Activated CD4-positive, CD25-positive, alpha-beta regulatory T cell treated with anti-CD3 and anti-CD28 coated beads, Interleukin-2, amount 50 U/mL, for 16 hours (primary cell): Measurements from ENCODE around the gene RAB22A.

Experiments
- DNase-seq: peaks from one replicate; pipeline ENCODE4 v3.0.0-alpha.2; 2020; ENCODE audit warnings: low read depth, low spot score

The RAB22A gene

GRCh38 chr20:58303547-58303946 is 6.0 kb upstream of the RAB22A start:
- DNase-seq, result no peak

- no peak for DNase-seq
Observed at GRCh38 chr20:58305061-58305460, 4.5 kb upstream of the RAB22A start.

GRCh38 chr20:58306421-58307261 is 2.9 kb upstream of the RAB22A start:
- peak; percentile 57 for DNase-seq

- DNase-seq, result no peak
Observed at GRCh38 chr20:58307270-58307669, 2.2 kb upstream of the RAB22A start.

GRCh38 chr20:58308290-58308679 is 1.2 kb upstream of the RAB22A start:
- DNase-seq, result no peak

- DNase-seq, result peak; percentile 40
Observed at GRCh38 chr20:58308680-58309527, 611 bp upstream of the RAB22A start.

GRCh38 chr20:58310291-58310782 is 822 bp downstream of the RAB22A start:
- DNase-seq, result no peak

GRCh38 chr20:58312836-58313235 is 3.3 kb downstream of the RAB22A start:
- DNase-seq, result no peak

- no peak for DNase-seq
Observed at GRCh38 chr20:58313396-58313795, 3.9 kb downstream of the RAB22A start.

GRCh38 chr20:58321205-58321604 is 11.7 kb downstream of the RAB22A start:
- no peak for DNase-seq

GRCh38 chr20:58322083-58322482 is 12.6 kb downstream of the RAB22A start:
- DNase-seq, result no peak

- DNase-seq, result no peak
Observed at GRCh38 chr20:58325912-58326311, 16.4 kb downstream of the RAB22A start.

- DNase-seq, result no peak
Observed at GRCh38 chr20:58327211-58327610, 17.7 kb downstream of the RAB22A start.

GRCh38 chr20:58328836-58329235 is 19.3 kb downstream of the RAB22A start:
- DNase-seq, result no peak

GRCh38 chr20:58329711-58330110 is 20.2 kb downstream of the RAB22A start:
- DNase-seq, result no peak

GRCh38 chr20:58330249-58330648 is 20.7 kb downstream of the RAB22A start:
- DNase-seq, result no peak

- no peak for DNase-seq
Observed at GRCh38 chr20:58330687-58331086, 21.2 kb downstream of the RAB22A start.

GRCh38 chr20:58331961-58332551 is 22.5 kb downstream of the RAB22A start:
- DNase-seq, result no peak

- DNase-seq, result no peak
Observed at GRCh38 chr20:58339741-58340140, 30.2 kb downstream of the RAB22A start.

GRCh38 chr20:58340151-58340550 is 30.6 kb downstream of the RAB22A start:
- DNase-seq, result no peak

GRCh38 chr20:58340853-58341252 is 31.3 kb downstream of the RAB22A start:
- DNase-seq, result no peak
